Keratinocyte (primary cell): ENCODE data around the gene KCNN4.

Experiments used
- EZH2 ChIP-seq: IDR thresholded peaks from one replicate; pipeline ENCODE4 v1.6.1; 2012; ENCODE audit warnings: inconsistent platforms, mild to moderate bottlenecking, low read length, moderate library complexity
- TF ChIP-seq, protein P1 (sequence below), 3 experiments: IDR thresholded peaks in 1 of 3; conservative IDR thresholded peaks in 1 of 3; optimal IDR thresholded peaks in 1 of 3; 2 replicates in 2 of 3; 3 replicates in 1 of 3; pipeline versions ENCODE3 to v1.5.1; 2011; ENCODE audit warnings: low read length in 3 of 3, mild to moderate bottlenecking in 3 of 3, moderate library complexity in 2 of 3, control low read depth in 1 of 3, inconsistent platforms in 1 of 3; ENCODE audit not compliant: insufficient read depth in 2 of 3; ENCODE audit errors: extremely low read depth in 1 of 3

DNA sequence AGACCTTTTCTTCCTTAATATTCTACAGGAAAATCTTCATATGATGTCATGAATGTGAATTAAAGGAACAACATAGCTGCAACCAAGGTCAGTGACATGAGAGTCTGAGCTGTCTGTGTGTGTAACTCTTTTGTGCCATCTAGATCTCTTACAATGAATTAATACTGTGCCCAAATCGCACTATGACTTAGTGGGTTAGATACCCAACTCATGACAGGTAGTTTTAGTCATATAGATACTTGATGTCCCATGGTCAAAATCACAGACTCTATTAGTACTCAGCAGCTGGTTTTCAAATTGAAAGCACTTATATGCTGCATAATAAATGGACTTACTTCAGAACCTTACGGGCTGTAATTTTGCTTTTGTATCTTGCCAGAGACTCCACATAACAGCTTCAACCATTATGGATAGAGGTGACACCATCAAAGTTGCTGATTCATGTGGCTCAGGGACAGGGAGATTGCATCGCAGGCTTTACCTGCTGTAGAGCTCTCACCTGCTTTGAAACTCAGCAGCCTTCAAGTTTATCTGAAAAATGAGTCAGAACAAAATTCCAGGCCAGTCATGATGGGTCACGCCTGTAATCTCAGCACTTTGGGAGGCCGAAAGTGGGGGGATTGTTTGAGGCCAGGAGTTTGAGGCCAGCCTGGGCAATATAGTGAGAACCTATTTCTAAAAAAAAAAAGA, 34.0 kb upstream of the KCNN4 start:
- no peak for TF ChIP-seq EZH2
- TF ChIP-seq, protein P1, sequence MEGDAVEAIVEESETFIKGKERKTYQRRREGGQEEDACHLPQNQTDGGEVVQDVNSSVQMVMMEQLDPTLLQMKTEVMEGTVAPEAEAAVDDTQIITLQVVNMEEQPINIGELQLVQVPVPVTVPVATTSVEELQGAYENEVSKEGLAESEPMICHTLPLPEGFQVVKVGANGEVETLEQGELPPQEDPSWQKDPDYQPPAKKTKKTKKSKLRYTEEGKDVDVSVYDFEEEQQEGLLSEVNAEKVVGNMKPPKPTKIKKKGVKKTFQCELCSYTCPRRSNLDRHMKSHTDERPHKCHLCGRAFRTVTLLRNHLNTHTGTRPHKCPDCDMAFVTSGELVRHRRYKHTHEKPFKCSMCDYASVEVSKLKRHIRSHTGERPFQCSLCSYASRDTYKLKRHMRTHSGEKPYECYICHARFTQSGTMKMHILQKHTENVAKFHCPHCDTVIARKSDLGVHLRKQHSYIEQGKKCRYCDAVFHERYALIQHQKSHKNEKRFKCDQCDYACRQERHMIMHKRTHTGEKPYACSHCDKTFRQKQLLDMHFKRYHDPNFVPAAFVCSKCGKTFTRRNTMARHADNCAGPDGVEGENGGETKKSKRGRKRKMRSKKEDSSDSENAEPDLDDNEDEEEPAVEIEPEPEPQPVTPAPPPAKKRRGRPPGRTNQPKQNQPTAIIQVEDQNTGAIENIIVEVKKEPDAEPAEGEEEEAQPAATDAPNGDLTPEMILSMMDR (optimal IDR thresholded peaks at IDR 0.05 in 1 of 3, IDR thresholded peaks at IDR 0.05 in 1 of 3, conservative IDR thresholded peaks at IDR 0.05 in 1 of 3; ENCODE audit: extremely low read depth in 1 of 3, insufficient read depth in 2 of 3, low read length in 3 of 3) = no peak
